A549 treated with AZD9567 at 1 μM for 4 hours (cell line): Measurements from ENCODE around the gene XAGE3. TPM values are rescaled to one million over a fixed set of nuclear protein-coding genes. Genes with fewer than 3 reads are reported as not detected.

Source experiments
- total RNA-seq: library from RNA; stranded (reverse); fragments of 200-300 nt; extraction: Qiagen RNA extraction; gene quantifications from 5 replicates; pipeline ENCODE4 v1.2.3, GENCODE V29; 2022; ENCODE audit not compliant: insufficient read depth

The XAGE3 gene, protein sequence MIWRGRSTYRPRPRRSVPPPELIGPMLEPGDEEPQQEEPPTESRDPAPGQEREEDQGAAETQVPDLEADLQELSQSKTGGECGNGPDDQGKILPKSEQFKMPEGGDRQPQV
- not detected in 5 replicates for total RNA-seq

DNA sequence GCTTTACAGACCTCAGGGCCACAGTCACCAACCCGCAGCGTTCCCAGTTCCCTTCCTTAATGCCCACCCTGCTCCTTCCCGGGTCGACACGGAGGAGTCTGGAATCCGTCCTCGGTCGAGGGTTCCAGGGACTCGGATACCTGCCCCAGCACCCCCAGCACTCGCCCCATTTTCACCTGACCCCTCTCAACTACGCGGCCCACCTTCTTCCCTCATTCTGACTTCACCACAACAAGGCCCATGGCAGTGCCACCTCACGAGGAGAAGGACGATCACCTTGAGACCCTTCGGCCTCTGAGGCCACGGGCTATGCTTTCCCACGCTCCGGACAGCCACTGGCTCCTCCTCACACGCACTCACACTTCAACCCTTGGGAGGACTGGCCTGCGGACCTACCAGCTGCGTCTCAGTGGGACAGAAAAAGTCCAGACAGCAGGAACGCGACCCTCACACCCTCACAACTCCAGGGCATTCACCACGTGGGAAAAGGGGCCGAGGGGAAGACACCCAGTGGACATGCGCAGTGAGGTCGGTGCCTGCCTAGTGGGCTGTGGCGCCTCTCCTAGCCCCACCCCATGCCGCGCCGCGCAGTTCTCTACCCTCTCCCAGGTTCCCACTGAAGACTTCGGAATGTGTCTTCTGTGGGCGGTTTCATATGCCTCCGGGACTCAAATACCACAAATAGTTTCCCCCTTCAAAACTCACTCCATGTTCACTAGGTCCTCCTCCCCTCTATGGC, at the start of gene XAGE3:
Gene XAGE3 (minus strand): TSS at position 474 of the 739 bp plus-strand sequence. CDS start 950 bp downstream, outside the sequence.

DNA sequence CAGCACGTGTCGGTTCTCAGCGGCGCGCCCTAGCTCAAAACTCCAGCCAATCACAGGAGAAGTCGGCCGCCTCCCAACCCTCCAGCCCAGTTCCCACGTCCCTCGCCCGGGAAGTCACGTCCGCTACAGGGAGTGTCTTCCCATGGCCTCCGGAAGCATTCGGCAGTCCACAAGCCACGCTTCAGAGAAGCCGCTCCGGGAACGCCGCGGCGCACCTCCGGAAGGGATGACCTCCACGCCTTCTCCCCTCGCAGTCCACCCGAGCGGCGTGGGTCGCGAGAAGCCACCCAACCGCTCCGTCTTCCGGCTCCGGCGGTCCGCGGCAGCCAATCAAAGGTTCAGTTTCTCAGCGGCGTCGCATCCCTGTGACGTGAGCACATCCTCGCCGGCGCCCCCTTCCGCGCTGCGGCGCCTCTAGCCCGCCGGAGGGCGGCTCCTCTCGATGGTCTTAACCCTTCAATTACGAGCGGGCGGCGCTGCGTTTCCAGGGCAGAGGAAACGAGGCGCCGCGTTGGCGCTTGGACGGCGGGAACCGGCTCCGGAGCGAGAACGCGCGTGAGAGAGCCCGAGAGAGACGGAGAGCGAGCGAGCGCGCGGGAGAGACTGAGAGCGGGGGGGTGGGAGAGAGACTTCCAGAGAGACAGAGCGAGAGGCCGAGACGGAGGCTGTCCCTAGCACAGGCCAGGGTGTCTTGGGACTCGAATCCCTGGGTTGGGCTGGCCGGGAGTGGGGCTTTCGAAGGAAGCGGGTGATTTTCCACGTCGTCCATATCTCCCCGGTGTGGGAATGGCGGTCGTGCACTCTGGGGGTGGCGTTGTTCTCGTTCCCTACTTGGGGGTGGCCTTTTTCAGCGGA, 29.2 kb upstream of the XAGE3 start, which contains the start of gene FAM156B:
Gene FAM156B (plus strand): TSS at position 476 of the 855 bp plus-strand sequence. CDS start 9,896 bp downstream, outside the sequence.

Other genes starting within 250 kb of the XAGE3 start
- gene SSX7, start 213.2 kb downstream of the XAGE3 start, total RNA-seq = not detected in 5 replicates
- not detected in 5 replicates for gene SSX2, start 160.9 kb downstream of the XAGE3 start, total RNA-seq
- gene SSX2B, start 116.8 kb downstream of the XAGE3 start, total RNA-seq = not detected in 5 replicates
- not detected in 5 replicates for gene SPANXN5, start 70.7 kb downstream of the XAGE3 start, total RNA-seq
- not detected in 5 replicates for gene XAGE5, start 56.8 kb downstream of the XAGE3 start, total RNA-seq
- 13.9 to 16.3 TPM (median 15.1 TPM) in 5 replicates for gene FAM156B, start 29.2 kb upstream of the XAGE3 start, total RNA-seq
- gene FAM156A, start 90.4 kb upstream of the XAGE3 start, total RNA-seq = 5.4 to 18.0 TPM (median 14.5 TPM) in 5 replicates
- 0.02 TPM in 1 of 5 replicates, not detected in the others for gene GPR173, start 180.7 kb upstream of the XAGE3 start, total RNA-seq
- gene TSPYL2, start 214.3 kb upstream of the XAGE3 start, total RNA-seq = 11.9 to 21.1 TPM (median 19.1 TPM) in 5 replicates
- 1.0 to 1.9 TPM (median 1.4 TPM) in 5 replicates for gene KANTR, start 226.1 kb upstream of the XAGE3 start, total RNA-seq